SK-N-SH (cell line): Measurements from ENCODE around the gene PSKH1.

Experiments
- CTCF ChIP-seq: fragments of 200-600 bp; sonication (generic); IDR thresholded peaks from 2 replicates; pipeline ENCODE4 v1.6.1; 2017; ENCODE audit warnings: antibody characterized with exemption, mild to moderate bottlenecking, moderate library complexity
- EZH2phosphoT487 ChIP-seq: fragments of 200-600 bp; sonication (generic); IDR thresholded peaks from 2 replicates; pipeline ENCODE4 v1.6.1; 2017; ENCODE audit warnings: low read depth, mixed run types, mild to moderate bottlenecking, antibody characterized with exemption, moderate library complexity, borderline replicate concordance
- FOSL2 ChIP-seq: IDR thresholded peaks from 2 replicates; pipeline ENCODE4 v1.4.0; 2012; ENCODE audit warnings: low read depth, mild to moderate bottlenecking, moderate library complexity, borderline replicate concordance
- GATA2 ChIP-seq: sonication (generic); formaldehyde crosslinking; IDR thresholded peaks from 2 replicates; pipeline ENCODE4 v1.5.0; 2020; ENCODE audit warnings: mild to moderate bottlenecking, missing genetic modification reagents
- PBX3 ChIP-seq: IDR thresholded peaks from 2 replicates; pipeline ENCODE4; 2012
- RAD21 ChIP-seq: IDR thresholded peaks from 2 replicates; pipeline ENCODE4 v1.6.1; 2012; ENCODE audit warnings: mild to moderate bottlenecking, low read length
- REST ChIP-seq: IDR thresholded peaks from 2 replicates; pipeline ENCODE4 v1.6.1; 2012; ENCODE audit warnings: mild to moderate bottlenecking, low read depth, low read length, moderate library complexity
- RXRA ChIP-seq: IDR thresholded peaks from 2 replicates; pipeline ENCODE4 v1.4.0; 2012; ENCODE audit warnings: low read depth, mild to moderate bottlenecking, borderline replicate concordance
- TCF12 ChIP-seq: IDR thresholded peaks from 2 replicates; pipeline ENCODE4 v1.4.0; 2012
- USF2 ChIP-seq: fragments of 150-350 bp; IDR thresholded peaks from 2 replicates; pipeline ENCODE4 v1.6.1; 2017; ENCODE audit warnings: antibody characterized with exemption, low read length, low read depth, borderline replicate concordance
- ZBTB33 ChIP-seq: IDR thresholded peaks from 2 replicates; pipeline ENCODE4 v1.4.0; 2012; ENCODE audit warnings: low read depth, borderline replicate concordance

GRCh38 chr16:67878846-67879245 lies 14.2 kb upstream of the PSKH1 start:
- TF ChIP-seq FOSL2 (no peak), CTCF (no peak), RAD21 (no peak), ZBTB33 (no peak), PBX3 (no peak), GATA2 (CRISPR knock-in tag) (no peak), EZH2phosphoT487 (no peak), REST (no peak), USF2 (no peak), TCF12 (no peak), RXRA (no peak)
